ENCODE measurements around the gene HEATR5A.
"Not testable (repeated sequence)": the region's sequence is repeated elsewhere in the genome, so short reads cannot be mapped to it uniquely, and the experiment has no call there.

The HEATR5A gene

DNA sequence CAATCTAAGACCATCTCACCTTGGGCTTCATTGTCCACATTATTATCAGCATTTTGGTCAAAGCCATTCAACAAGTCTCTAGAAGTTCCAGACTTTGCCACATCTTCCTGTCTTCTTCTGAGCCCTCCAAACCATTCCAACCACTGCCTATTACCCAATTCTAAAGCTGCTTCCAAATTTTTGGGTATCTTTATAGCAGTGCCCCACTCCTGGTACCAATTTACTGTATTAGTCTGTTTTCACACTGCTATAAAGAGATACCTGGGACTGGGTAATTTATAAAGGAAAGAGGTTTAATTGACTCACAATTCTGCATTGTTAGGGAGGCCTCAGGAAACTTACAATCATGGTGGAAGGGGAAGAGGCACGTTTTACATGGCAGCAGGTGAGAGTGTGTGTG, 89.0 kb downstream of the HEATR5A start:
- H3K14ac ChIP-seq (ENCODE audit: low read length); H3K36me3 ChIP-seq (replicated peaks in 1 of 2; ENCODE audit: control insufficient read depth in 2 of 2, insufficient read depth in 2 of 2, low read length in 2 of 2); H2BK12ac ChIP-seq (ENCODE audit: low read length); H3K4ac ChIP-seq (ENCODE audit: low read length); H4K8ac ChIP-seq (ENCODE audit: low read depth, low read length); H3K18ac ChIP-seq (ENCODE audit: low read length); H3K79me1 ChIP-seq (ENCODE audit: low read depth, low read length); DNase-seq (ENCODE audit: low spot score); H3K23ac ChIP-seq (ENCODE audit: low read depth, low read length, poor library complexity); H3K4me3 ChIP-seq (ENCODE audit: low read length in 2 of 2); H2BK120ac ChIP-seq (ENCODE audit: low read depth, low read length); H2AFZ ChIP-seq (ENCODE audit: low read length); H3K27me3 ChIP-seq (ENCODE audit: control insufficient read depth in 3 of 3, insufficient read depth in 3 of 3, low read depth in 1 of 3, low read length in 3 of 3); H2BK15ac ChIP-seq (ENCODE audit: low read length); H2AK5ac ChIP-seq (ENCODE audit: low read depth, low read length); H3K4me2 ChIP-seq (ENCODE audit: insufficient read depth, low read length, poor library complexity, severe bottlenecking); H3K27ac ChIP-seq (replicated peaks; ENCODE audit: low read length); H2BK5ac ChIP-seq (ENCODE audit: low read length); H4K91ac ChIP-seq (ENCODE audit: low read depth, low read length, poor library complexity); H3K9ac ChIP-seq (ENCODE audit: low read depth, low read length, poor library complexity); H3K4me1 ChIP-seq (ENCODE audit: control insufficient read depth in 2 of 2, insufficient read depth in 1 of 2, low read depth in 1 of 2, low read length in 2 of 2): not testable (repeated sequence)
- WGBS, 2 donors (ENCODE audit: extremely low coverage in 2 of 2, insufficient read length in 2 of 2, insufficient replicate concordance in 1 of 2) = no CpG with 5 or more reads among the region's 1 CpG
- peaks cover 3 to 20% of the 10 kb centered on the region in 2 donors for H3K9me3 ChIP-seq (replicated peaks in 1 of 2; ENCODE audit: control insufficient read depth in 2 of 2, insufficient read depth in 1 of 2, low read depth in 1 of 2, low read length in 2 of 2)

DNA sequence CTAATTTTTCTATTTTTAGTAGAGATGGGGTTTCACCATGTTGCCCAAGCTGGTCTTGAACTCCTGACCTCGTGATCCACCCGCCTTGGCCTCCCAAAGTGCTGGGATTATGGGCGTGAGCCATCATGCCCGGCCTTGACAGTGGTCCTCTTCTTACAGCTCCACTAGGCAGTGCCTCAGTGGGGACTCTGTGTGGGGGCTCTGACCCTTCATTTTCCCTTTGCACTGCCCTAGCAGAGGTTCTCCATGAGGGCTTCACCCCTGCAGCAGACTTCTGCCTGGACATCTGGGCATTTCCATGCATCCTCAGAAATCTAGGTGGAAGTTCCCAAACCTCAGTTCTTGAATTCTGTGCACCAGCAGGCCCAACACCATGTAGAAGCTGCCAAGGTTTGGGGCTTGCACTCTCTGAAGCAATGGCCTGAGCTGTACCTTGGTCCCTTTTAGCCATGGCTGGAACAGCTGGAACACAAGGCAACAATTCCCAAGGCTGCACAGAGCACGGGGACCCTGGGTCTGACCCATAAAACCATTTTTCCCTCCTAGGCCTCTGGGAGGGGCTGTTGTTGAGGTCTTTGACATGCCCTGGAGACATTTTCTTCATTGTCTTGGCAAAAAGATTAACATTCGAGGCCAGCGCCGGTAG, 90.4 kb downstream of the HEATR5A start:
- not testable (repeated sequence) for H2AFZ ChIP-seq (ENCODE audit: low read length); H3K4me2 ChIP-seq (ENCODE audit: insufficient read depth, low read length, poor library complexity, severe bottlenecking); H3K27ac ChIP-seq (replicated peaks; ENCODE audit: low read length); H3K36me3 ChIP-seq (replicated peaks in 1 of 2; ENCODE audit: control insufficient read depth in 2 of 2, insufficient read depth in 2 of 2, low read length in 2 of 2); H3K4me1 ChIP-seq (ENCODE audit: control insufficient read depth in 2 of 2, insufficient read depth in 1 of 2, low read depth in 1 of 2, low read length in 2 of 2); H3K4ac ChIP-seq (ENCODE audit: low read length); H3K14ac ChIP-seq (ENCODE audit: low read length); H3K23ac ChIP-seq (ENCODE audit: low read depth, low read length, poor library complexity); H2AK5ac ChIP-seq (ENCODE audit: low read depth, low read length); DNase-seq (ENCODE audit: low spot score); H2BK5ac ChIP-seq (ENCODE audit: low read length); H3K79me1 ChIP-seq (ENCODE audit: low read depth, low read length); H4K91ac ChIP-seq (ENCODE audit: low read depth, low read length, poor library complexity); H3K27me3 ChIP-seq (ENCODE audit: control insufficient read depth in 3 of 3, insufficient read depth in 3 of 3, low read depth in 1 of 3, low read length in 3 of 3); H3K4me3 ChIP-seq (ENCODE audit: low read length in 2 of 2); H2BK12ac ChIP-seq (ENCODE audit: low read length); H3K18ac ChIP-seq (ENCODE audit: low read length); H2BK120ac ChIP-seq (ENCODE audit: low read depth, low read length); H3K9ac ChIP-seq (ENCODE audit: low read depth, low read length, poor library complexity); H2BK15ac ChIP-seq (ENCODE audit: low read length); H4K8ac ChIP-seq (ENCODE audit: low read depth, low read length)
- peaks cover 3 to 20% of the 10 kb centered on the region in 2 donors for H3K9me3 ChIP-seq (replicated peaks in 1 of 2; ENCODE audit: control insufficient read depth in 2 of 2, insufficient read depth in 1 of 2, low read depth in 1 of 2, low read length in 2 of 2)
- no CpG with 5 or more reads among the region's 8 CpGs for WGBS, 2 donors (ENCODE audit: extremely low coverage in 2 of 2, insufficient read length in 2 of 2, insufficient replicate concordance in 1 of 2)

GRCh38 chr14:31326111-31326510, 94.2 kb downstream of the HEATR5A start:
- DNase-seq (ENCODE audit: low spot score) = no peak

DNA sequence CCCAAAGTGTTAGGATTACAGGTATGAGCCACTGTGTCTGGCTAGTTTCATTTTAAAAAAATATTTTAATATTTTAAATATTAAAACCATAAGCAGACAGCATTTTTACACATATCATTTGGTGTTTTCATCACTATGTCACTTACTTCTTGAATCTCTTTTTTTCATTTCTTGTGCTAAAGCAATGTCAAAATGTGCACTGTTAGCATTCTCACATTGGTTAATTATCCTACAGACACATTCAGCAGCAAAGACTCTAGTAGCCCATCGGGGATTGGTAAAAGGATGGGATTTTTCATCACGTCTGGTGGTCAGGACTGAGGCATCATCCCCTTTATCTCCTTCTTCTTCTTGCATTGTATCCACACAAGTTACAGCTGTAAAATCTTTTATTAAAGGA, 96.9 kb downstream of the HEATR5A start:
- Histone ChIP-seq H3K23ac (ENCODE audit: low read depth, low read length, poor library complexity) (no peak overlapping the region), H3K18ac (ENCODE audit: low read length) (no peak overlapping the region), H3K27me3 (ENCODE audit: control insufficient read depth in 3 of 3, insufficient read depth in 3 of 3, low read depth in 1 of 3, low read length in 3 of 3) (no peaks in the 10 kb centered on the region), H2AK5ac (ENCODE audit: low read depth, low read length) (no peak overlapping the region), H3K9me3 (replicated peaks in 1 of 2; ENCODE audit: control insufficient read depth in 2 of 2, insufficient read depth in 1 of 2, low read depth in 1 of 2, low read length in 2 of 2) (no peaks in the 10 kb centered on the region), H4K8ac (ENCODE audit: low read depth, low read length) (no peak overlapping the region), H2BK12ac (ENCODE audit: low read length) (no peak overlapping the region), H3K14ac (ENCODE audit: low read length) (no peak overlapping the region), H3K27ac (replicated peaks; ENCODE audit: low read length) (no peak overlapping the region), H2AFZ (ENCODE audit: low read length) (no peak overlapping the region), H2BK120ac (ENCODE audit: low read depth, low read length) (no peak overlapping the region), H3K36me3 (replicated peaks in 1 of 2; ENCODE audit: control insufficient read depth in 2 of 2, insufficient read depth in 2 of 2, low read length in 2 of 2) (no peaks in the 10 kb centered on the region), H3K4ac (ENCODE audit: low read length) (no peak overlapping the region), H3K4me2 (ENCODE audit: insufficient read depth, low read length, poor library complexity, severe bottlenecking) (no peak overlapping the region), H3K4me3 (ENCODE audit: low read length in 2 of 2) (no peak overlapping the region), H2BK5ac (ENCODE audit: low read length) (no peak overlapping the region), H2BK15ac (ENCODE audit: low read length) (no peak overlapping the region), H4K91ac (ENCODE audit: low read depth, low read length, poor library complexity) (no peak overlapping the region), H3K9ac (ENCODE audit: low read depth, low read length, poor library complexity) (no peak overlapping the region), H3K79me1 (ENCODE audit: low read depth, low read length) (no peaks in the 10 kb centered on the region), H3K4me1 (ENCODE audit: control insufficient read depth in 2 of 2, insufficient read depth in 1 of 2, low read depth in 1 of 2, low read length in 2 of 2) (no peaks in the 10 kb centered on the region)
- no peak for DNase-seq (ENCODE audit: low spot score)
- no CpG with 5 or more reads among the region's 2 CpGs for WGBS, 2 donors (ENCODE audit: extremely low coverage in 2 of 2, insufficient read length in 2 of 2, insufficient replicate concordance in 1 of 2)

More at GRCh38 chr14:31326111-31326510, 94.2 kb downstream of the HEATR5A start:
- peaks cover 3 to 16% of the 10 kb centered on the region in 2 donors for H3K9me3 ChIP-seq (replicated peaks in 1 of 2; ENCODE audit: control insufficient read depth in 2 of 2, insufficient read depth in 1 of 2, low read depth in 1 of 2, low read length in 2 of 2)
- no peak overlapping the region for H2AK5ac ChIP-seq (ENCODE audit: low read depth, low read length)
- H3K23ac ChIP-seq (ENCODE audit: low read depth, low read length, poor library complexity) = no peak overlapping the region
- no peak overlapping the region for H4K91ac ChIP-seq (ENCODE audit: low read depth, low read length, poor library complexity)
- no peak overlapping the region for H3K18ac ChIP-seq (ENCODE audit: low read length)
- no peak overlapping the region for H2BK12ac ChIP-seq (ENCODE audit: low read length)
- no peak overlapping the region for H3K9ac ChIP-seq (ENCODE audit: low read depth, low read length, poor library complexity)
- no peak overlapping the region for H3K4ac ChIP-seq (ENCODE audit: low read length)
- H3K79me1 ChIP-seq (ENCODE audit: low read depth, low read length) = no peaks in the 10 kb centered on the region
- H3K27me3 ChIP-seq (ENCODE audit: control insufficient read depth in 3 of 3, insufficient read depth in 3 of 3, low read depth in 1 of 3, low read length in 3 of 3) = no peaks in the 10 kb centered on the region
- no peak overlapping the region for H2BK5ac ChIP-seq (ENCODE audit: low read length)
- H4K8ac ChIP-seq (ENCODE audit: low read depth, low read length) = no peak overlapping the region
- no peak overlapping the region for H3K14ac ChIP-seq (ENCODE audit: low read length)
- H3K4me3 ChIP-seq (ENCODE audit: low read length in 2 of 2) = no peak overlapping the region
- H2BK120ac ChIP-seq (ENCODE audit: low read depth, low read length) = no peak overlapping the region
- no peak overlapping the region for H3K27ac ChIP-seq (replicated peaks; ENCODE audit: low read length)
- H3K4me1 ChIP-seq (ENCODE audit: control insufficient read depth in 2 of 2, insufficient read depth in 1 of 2, low read depth in 1 of 2, low read length in 2 of 2) = no peaks in the 10 kb centered on the region
- H2AFZ ChIP-seq (ENCODE audit: low read length) = no peak overlapping the region
- no peaks in the 10 kb centered on the region for H3K36me3 ChIP-seq (replicated peaks in 1 of 2; ENCODE audit: control insufficient read depth in 2 of 2, insufficient read depth in 2 of 2, low read length in 2 of 2)
- H2BK15ac ChIP-seq (ENCODE audit: low read length) = no peak overlapping the region
- H3K4me2 ChIP-seq (ENCODE audit: insufficient read depth, low read length, poor library complexity, severe bottlenecking) = no peak overlapping the region

All from neuronal stem cell (in vitro differentiated cells).